Body of pancreas (tissue), 4 donors: ENCODE measurements around the gene KRTAP10-4.

Source experiments
- CTCF ChIP-seq, 7 experiments: fragments of 450-650 bp in 4 of 7; fragments of 200-600 bp in 3 of 7; sonication (generic) in 3 of 7; IDR thresholded peaks; one replicate each; pipeline ENCODE4 v1.5.1; 2016 to 2019; ENCODE audit warnings: antibody characterized with exemption in 7 of 7
- POLR2A ChIP-seq, 3 donors: fragments of 450-650 bp; IDR thresholded peaks; one replicate each; pipeline ENCODE4 v1.6.1; 2016; ENCODE audit warnings: antibody characterized with exemption in 3 of 3, mild to moderate bottlenecking in 2 of 3

GRCh38 chr21:44609193-44609592 lies 35.7 kb downstream of the KRTAP10-4 start:
- TF ChIP-seq CTCF (IDR thresholded peaks at IDR 0.05) (no peak), POLR2A (IDR thresholded peaks at IDR 0.05) (no peak)
